Measurements from ENCODE around the gene KCP. TPM values are rescaled to one million over a fixed set of nuclear protein-coding genes. Genes with fewer than 3 reads are reported as not detected.
A peak's percentile ranks its signal among the peaks of the same experiment; 100 is the strongest.

KCP gene
- total RNA-seq, 1 experiment from 2014 or later, result 9.9 TPM

DNA sequence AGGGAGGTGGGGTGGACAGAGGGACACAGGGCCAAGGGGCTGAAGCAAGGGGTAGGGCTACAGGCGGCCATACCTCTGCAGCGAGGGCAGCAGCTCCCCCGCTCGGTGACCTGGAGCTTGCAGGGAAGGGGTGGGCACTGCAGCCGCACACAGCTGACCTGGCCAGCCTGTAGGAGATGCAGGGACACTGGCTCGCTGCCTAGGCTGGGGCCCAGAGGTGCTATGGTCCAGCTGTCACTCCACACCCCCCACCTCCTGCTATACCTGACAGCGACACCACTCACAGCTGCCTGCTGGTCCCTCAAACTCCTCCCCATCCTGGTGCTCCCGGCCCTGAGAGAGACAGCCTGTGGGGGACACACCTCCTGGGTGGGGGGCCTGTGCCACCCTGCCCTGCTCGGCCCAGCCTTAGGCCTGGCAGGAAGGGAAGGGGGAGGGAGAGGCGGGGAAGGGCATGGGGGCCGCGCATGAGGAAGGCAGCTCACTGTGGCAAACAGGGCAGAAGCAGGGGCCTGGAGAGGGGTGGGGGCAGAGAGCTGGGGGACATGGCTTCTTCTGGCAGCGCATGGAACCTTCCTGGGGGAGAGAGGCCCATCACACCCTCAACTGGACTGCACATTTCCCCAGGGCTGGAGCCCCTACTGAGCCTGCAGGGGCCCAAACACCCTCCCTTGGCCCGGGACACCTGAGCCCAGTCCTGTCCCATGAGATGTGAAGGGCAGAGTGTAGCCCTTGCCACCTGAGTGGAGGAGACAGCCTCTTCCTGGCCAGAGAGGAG is 23.9 kb downstream of the KCP start:
- no peaks in the 10 kb centered on the region for H3K27me3 ChIP-seq (ENCODE audit: insufficient read depth, low read depth)
- no peaks in the 10 kb centered on the region for H3K9me3 ChIP-seq (ENCODE audit: insufficient read depth, low read depth)
- H3K4me1 ChIP-seq (replicated peaks; ENCODE audit: insufficient read depth), result peaks cover 34% of the 10 kb centered on the region
- DNase-seq, result no peak
- intact Hi-C loops (cut with micrococcal nuclease; ENCODE audit: unreplicated experiment), result no loop called here
- H3K79me2 ChIP-seq (ENCODE audit: low read depth), result peaks cover 16% of the 10 kb centered on the region
- H3K4me3 ChIP-seq, result no peak overlapping the region
- no peaks in the 10 kb centered on the region for H3K9me2 ChIP-seq (ENCODE audit: insufficient read depth)
- POLR2A ChIA-PET (ENCODE audit: unreplicated experiment), result interaction anchor here (0.6 to 0.7 kb wide), 2 partner anchors 26 to 979 kb away, joined by 4 to 31 read pairs; no protein-coding TSS in a partner anchor
- H4K20me1 ChIP-seq (ENCODE audit: insufficient read depth), result no peaks in the 10 kb centered on the region
- H3K4me2 ChIP-seq, result peak overlapping the region; percentile 83; the same call in 1 of the 2 replicates
- no TSS peak for BruUV-seq (replicated peaks)
- TF ChIP-seq, protein P1, sequence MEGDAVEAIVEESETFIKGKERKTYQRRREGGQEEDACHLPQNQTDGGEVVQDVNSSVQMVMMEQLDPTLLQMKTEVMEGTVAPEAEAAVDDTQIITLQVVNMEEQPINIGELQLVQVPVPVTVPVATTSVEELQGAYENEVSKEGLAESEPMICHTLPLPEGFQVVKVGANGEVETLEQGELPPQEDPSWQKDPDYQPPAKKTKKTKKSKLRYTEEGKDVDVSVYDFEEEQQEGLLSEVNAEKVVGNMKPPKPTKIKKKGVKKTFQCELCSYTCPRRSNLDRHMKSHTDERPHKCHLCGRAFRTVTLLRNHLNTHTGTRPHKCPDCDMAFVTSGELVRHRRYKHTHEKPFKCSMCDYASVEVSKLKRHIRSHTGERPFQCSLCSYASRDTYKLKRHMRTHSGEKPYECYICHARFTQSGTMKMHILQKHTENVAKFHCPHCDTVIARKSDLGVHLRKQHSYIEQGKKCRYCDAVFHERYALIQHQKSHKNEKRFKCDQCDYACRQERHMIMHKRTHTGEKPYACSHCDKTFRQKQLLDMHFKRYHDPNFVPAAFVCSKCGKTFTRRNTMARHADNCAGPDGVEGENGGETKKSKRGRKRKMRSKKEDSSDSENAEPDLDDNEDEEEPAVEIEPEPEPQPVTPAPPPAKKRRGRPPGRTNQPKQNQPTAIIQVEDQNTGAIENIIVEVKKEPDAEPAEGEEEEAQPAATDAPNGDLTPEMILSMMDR (conservative IDR thresholded peaks at IDR 0.05), result no peak
- TF ChIP-seq EZH2 (IDR thresholded peaks at IDR 0.05; ENCODE audit: low read depth), result no peak
- H2AFZ ChIP-seq, result no peak overlapping the region
- H3K36me3 ChIP-seq (ENCODE audit: low read depth), result no peaks in the 10 kb centered on the region
- peaks cover 45% of the 10 kb centered on the region for H3F3A ChIP-seq (ENCODE audit: insufficient read depth, low read depth)
- CTCF ChIA-PET, result interaction anchor here (0.6 to 0.7 kb wide), 2 partner anchors 13 to 53 kb away, joined by 3 to 8 read pairs; no protein-coding TSS in a partner anchor
- H3K27ac ChIP-seq, result no peak overlapping the region

- H3K4me3 ChIP-seq, result no peak overlapping the region
- peaks cover 31% of the 10 kb centered on the region for H3K4me1 ChIP-seq (replicated peaks; ENCODE audit: insufficient read depth)
- no peaks in the 10 kb centered on the region for H4K20me1 ChIP-seq (ENCODE audit: insufficient read depth)
- no peak overlapping the region for H2AFZ ChIP-seq
- no peaks in the 10 kb centered on the region for H3K9me3 ChIP-seq (ENCODE audit: insufficient read depth, low read depth)
- ChIA-PET CTCF (interaction anchor here (0.6 kb wide), 2 partner anchors 52 to 159 kb away, joined by 3 to 4 read pairs; no protein-coding TSS in a partner anchor), POLR2A (ENCODE audit: unreplicated experiment) (interaction anchor here (0.6 to 0.7 kb wide), 3 partner anchors 25 to 980 kb away, joined by 4 to 31 read pairs (median 5); no protein-coding TSS in a partner anchor)
- DNase-seq, result no peak
- peaks cover 39% of the 10 kb centered on the region for H3F3A ChIP-seq (ENCODE audit: insufficient read depth, low read depth)
- H3K4me2 ChIP-seq, result no peak overlapping the region
- H3K36me3 ChIP-seq (ENCODE audit: low read depth), result no peaks in the 10 kb centered on the region
- no peaks in the 10 kb centered on the region for H3K9me2 ChIP-seq (ENCODE audit: insufficient read depth)
- intact Hi-C loops (cut with micrococcal nuclease; ENCODE audit: unreplicated experiment), result no loop called here
- no peak overlapping the region for H3K27ac ChIP-seq
- no peaks in the 10 kb centered on the region for H3K27me3 ChIP-seq (ENCODE audit: insufficient read depth, low read depth)
- BruUV-seq (replicated peaks), result no TSS peak
- TF ChIP-seq EZH2 (IDR thresholded peaks at IDR 0.05; ENCODE audit: low read depth), result no peak
- TF ChIP-seq, protein P1 (conservative IDR thresholded peaks at IDR 0.05), result no peak
- peaks cover 16% of the 10 kb centered on the region for H3K79me2 ChIP-seq (ENCODE audit: low read depth)
Observed at GRCh38 chr7:128885370-128886187, 24.9 kb downstream of the KCP start.

All from PC-9 (cell line).